Measurements from ENCODE around the gene LDLRAP1. TPM values are rescaled to one million over a fixed set of nuclear protein-coding genes. Genes with fewer than 3 reads are reported as not detected.
"Not testable (repeated sequence)": the region's sequence is repeated elsewhere in the genome, so short reads cannot be mapped to it uniquely, and the experiment has no call there.

LDLRAP1 gene
- total and polyA plus RNA-seq, 8 donors, result 10.6 to 73.7 (median 17.6) TPM; not detected in 1

DNA sequence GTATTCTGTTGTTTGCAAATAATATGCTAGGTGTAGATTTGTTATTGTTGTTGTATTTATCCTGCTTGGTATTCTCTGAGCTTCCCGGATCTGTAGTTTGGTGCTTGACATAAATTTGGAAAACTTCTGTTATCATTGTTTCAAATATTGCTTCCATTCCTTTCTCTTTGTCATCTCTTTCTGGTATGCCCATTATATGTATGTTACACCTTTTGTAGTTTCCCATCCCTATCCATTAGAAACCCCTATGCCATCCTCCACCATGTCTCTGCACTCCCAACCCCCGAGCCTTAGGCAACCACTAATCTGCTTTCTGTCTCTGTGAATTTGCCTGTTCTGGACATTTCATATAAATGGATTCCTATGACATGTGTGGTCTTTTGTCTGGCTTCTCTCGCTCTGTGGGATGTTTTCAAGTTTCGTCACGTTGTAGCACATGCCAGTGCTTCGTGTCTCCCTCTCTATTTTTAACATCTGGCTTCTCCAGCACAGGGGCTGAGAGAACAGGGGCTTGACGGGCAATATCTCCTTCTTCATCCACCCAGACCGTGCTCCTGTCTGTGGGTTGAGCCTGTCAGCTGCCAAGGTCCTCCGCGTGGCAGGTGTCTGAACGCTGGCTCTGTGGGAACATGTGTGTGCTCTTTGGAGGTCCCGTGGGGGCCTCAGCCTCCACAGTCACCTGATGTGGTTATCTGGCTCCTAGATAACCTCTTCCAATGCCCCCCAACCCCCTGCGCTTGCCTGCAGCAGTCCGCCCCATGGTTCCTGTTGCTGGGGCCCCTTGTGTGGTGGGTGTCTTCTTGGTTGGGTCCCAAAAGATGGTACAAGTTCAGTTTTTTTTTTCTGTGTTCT lies 40.3 kb downstream of the LDLRAP1 start:
- WGBS, 5 donors, result 84 to 88% (median 86%) methylated on average over 14 of the region's 14 CpGs
- no peak overlapping the region for H3K27ac ChIP-seq
- H3K4me1 ChIP-seq, result peaks cover 0 to 17% (median 0%) of the 10 kb centered on the region in 4 donors
- TF ChIP-seq CTCF (IDR thresholded peaks at IDR 0.05) (no peak), POLR2AphosphoS5 (IDR thresholded peaks at IDR 0.05) (no peak), POLR2A (IDR thresholded peaks at IDR 0.05) (no peak), EP300 (IDR thresholded peaks at IDR 0.05) (no peak)
- DNase-seq, result no peak
- H3K27me3 ChIP-seq, result no peaks in the 10 kb centered on the region
- H3K4me3 ChIP-seq, result no peak overlapping the region
- intact Hi-C loops (cut with DNase I; ENCODE audit: low total_unique reads), result no loop called here
- H3K9me3 ChIP-seq, result no peaks in the 10 kb centered on the region
- no peaks in the 10 kb centered on the region for H3K36me3 ChIP-seq

DNA sequence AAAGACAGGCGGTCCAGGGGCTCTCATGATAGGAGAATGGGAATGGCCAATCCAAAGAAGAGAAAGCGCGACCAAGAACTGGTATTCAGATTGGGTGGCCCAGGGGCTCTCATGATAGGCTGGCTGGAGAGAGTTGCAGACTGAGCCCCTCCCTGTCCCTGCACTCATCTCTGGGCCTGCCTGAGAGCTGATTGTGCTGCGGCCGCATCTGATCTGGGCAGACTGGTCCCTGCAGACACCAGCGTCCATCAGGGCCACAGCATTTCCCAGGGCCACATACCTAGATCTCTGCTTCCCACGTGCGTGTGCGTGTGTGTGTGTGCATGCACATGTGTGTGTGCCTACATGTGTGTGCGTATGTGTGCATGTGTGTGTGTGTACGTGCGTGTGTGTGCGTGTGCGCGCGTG lies 42.8 kb downstream of the LDLRAP1 start:
- Histone ChIP-seq H3K36me3 (no peaks in the 10 kb centered on the region), H3K4me1 (peaks cover 15 to 27% (median 17%) of the 10 kb centered on the region in 4 donors), H3K4me3 (no peak overlapping the region), H3K27me3 (no peaks in the 10 kb centered on the region), H3K9me3 (no peaks in the 10 kb centered on the region), H3K27ac (no peak overlapping the region)
- no peak for DNase-seq
- 83 to 94% (median 94%) methylated on average over 14 to 16 of the region's 16 CpGs for WGBS, 5 donors
- intact Hi-C loops (cut with DNase I; ENCODE audit: low total_unique reads), result no loop called here
- no peak for TF ChIP-seq EP300 (IDR thresholded peaks at IDR 0.05)

DNA sequence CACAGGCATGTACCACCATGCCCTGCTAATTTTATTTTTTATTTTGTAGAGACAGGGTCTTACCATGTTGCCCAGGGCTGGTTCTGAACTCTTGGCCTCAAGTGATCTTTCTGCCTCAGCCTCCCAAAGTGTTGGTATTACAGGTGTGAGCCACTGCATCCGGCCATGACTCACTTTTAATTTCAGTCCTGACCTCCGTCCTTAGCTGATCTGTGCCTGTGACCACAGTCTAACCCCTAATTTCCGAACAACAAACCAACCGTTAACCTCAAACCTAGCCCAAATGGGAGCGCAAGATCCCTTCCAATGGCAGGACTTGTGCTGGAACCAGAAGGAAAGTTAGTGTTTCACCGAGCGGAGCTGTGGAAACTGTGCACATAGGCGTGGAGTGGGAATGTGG lies 43.9 kb downstream of the LDLRAP1 start:
- H3K36me3 ChIP-seq, result no peaks in the 10 kb centered on the region
- DNase-seq, result no peak
- H3K4me3 ChIP-seq, result no peak overlapping the region
- intact Hi-C loops (cut with DNase I; ENCODE audit: low total_unique reads), result no loop called here
- 87 to 94% (median 89%) methylated on average over 8 of the region's 8 CpGs for WGBS, 5 donors
- peaks cover 15 to 27% (median 18%) of the 10 kb centered on the region in 4 donors for H3K4me1 ChIP-seq
- TF ChIP-seq CTCF (IDR thresholded peaks at IDR 0.05) (no peak), EP300 (IDR thresholded peaks at IDR 0.05) (no peak), POLR2A (IDR thresholded peaks at IDR 0.05) (no peak), POLR2AphosphoS5 (IDR thresholded peaks at IDR 0.05) (no peak)
- H3K27me3 ChIP-seq, result no peaks in the 10 kb centered on the region
- H3K27ac ChIP-seq, result no peak overlapping the region
- H3K9me3 ChIP-seq, result no peaks in the 10 kb centered on the region

DNA sequence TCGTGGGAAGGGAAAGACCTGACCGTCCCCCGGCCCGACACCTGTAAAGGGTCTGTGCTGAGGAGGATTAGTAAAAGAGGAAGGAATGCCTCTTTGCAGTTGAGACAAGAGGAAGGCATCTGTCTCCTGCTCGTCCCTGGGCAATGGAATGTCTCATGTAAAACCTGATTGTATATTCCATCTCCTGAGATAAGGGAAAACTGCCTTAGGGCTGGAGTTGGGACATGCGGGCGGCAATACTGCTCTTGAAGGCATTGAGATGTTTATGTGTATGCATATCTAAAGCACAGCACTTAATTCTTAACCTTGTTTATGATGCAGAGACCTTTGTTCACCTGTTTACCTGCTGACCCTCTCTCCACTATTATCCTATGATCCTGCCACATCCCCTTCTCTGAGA lies 44.8 kb downstream of the LDLRAP1 start:
- intact Hi-C loops (cut with DNase I; ENCODE audit: low total_unique reads), result not testable (repeated sequence)

DNA sequence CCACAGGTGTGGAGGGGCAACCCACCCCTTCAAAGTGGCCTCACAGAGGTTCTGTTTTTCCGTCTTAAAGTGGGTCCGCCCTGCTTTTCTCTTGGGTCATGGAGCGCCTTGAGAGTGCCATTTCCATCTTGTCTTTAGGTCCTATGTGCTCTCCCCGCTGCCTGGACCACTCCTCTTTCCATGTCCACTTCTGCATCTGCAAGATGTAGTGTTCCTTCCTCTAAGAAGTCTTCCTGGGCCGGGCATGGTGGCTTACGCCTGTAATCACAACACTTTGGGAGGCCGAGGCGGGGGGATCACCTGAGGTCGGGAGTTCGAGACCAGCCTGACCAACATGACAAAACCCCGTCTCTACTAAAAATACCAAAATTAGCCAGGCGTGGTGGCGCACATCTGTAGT lies 45.4 kb downstream of the LDLRAP1 start:
- 92 to 98% (median 96%) methylated on average over 13 of the region's 13 CpGs for WGBS, 5 donors
- H3K27ac ChIP-seq; intact Hi-C loops (cut with DNase I; ENCODE audit: low total_unique reads): not testable (repeated sequence)

More for the DNA sequence above, 44.8 kb downstream of the LDLRAP1 start:
- H3K36me3 ChIP-seq, H3K9me3 ChIP-seq, H3K27me3 ChIP-seq, DNase-seq, H3K27ac ChIP-seq, H3K4me3 ChIP-seq: not testable (repeated sequence)
- H3K4me1 ChIP-seq, result peaks cover 15 to 27% (median 18%) of the 10 kb centered on the region in 4 donors
- WGBS, 5 donors, result 72 to 81% (median 74%) methylated on average over 6 to 7 of the region's 7 CpGs

More for the DNA sequence above, 45.4 kb downstream of the LDLRAP1 start:
- DNase-seq, H3K9me3 ChIP-seq, H3K36me3 ChIP-seq, H3K4me3 ChIP-seq, H3K27me3 ChIP-seq: not testable (repeated sequence)
- peaks cover 15 to 27% (median 18%) of the 10 kb centered on the region in 4 donors for H3K4me1 ChIP-seq
